Embryonic facial prominence (tissue), 1 donor: ENCODE results near the gene POC1B.

Experiments used
- DNase-seq: peaks from one replicate; pipeline ENCODE4 v3.0.0-alpha.2; 2016; ENCODE audit errors: extremely low spot score

Gene POC1B

DNA sequence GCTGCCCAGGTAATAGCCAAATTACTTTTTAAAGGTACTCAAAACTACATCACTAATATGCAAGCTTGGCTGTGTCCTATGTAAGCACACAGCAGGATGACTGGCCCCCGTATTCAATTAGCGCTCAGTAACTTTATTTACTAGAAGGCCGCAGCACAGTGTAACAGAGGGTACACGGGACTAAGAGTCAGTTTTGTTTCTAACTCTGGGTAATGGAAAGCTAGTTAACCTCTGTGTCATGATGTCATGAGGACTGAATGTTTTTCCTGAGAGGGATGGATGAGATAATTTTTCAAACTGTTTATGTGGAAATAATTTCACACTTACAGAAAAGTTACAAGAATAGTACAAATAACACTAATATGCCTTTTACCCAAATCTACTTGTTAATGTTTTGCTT, 28.4 kb downstream of the POC1B start:
- no peak for DNase-seq

DNA sequence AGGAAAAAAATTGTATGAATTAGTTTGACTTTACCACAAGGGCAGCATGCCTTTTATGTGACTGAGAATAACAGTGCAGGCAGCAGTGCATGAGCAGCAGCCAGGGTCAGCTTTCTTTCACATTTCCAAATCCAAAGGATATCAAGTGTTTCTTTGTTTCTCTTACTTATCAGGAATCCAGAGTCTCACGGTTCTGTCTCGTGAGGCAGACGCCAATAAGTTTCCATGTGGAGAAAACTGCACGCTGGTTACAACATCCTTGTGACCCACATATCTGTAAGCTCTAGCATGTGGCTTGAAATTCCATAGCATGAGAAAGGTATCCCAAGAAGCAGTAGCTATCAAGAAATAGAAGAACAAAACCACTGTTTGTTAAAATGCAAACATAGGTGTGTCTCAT, 28.8 kb downstream of the POC1B start:
- DNase-seq, result no peak

DNA sequence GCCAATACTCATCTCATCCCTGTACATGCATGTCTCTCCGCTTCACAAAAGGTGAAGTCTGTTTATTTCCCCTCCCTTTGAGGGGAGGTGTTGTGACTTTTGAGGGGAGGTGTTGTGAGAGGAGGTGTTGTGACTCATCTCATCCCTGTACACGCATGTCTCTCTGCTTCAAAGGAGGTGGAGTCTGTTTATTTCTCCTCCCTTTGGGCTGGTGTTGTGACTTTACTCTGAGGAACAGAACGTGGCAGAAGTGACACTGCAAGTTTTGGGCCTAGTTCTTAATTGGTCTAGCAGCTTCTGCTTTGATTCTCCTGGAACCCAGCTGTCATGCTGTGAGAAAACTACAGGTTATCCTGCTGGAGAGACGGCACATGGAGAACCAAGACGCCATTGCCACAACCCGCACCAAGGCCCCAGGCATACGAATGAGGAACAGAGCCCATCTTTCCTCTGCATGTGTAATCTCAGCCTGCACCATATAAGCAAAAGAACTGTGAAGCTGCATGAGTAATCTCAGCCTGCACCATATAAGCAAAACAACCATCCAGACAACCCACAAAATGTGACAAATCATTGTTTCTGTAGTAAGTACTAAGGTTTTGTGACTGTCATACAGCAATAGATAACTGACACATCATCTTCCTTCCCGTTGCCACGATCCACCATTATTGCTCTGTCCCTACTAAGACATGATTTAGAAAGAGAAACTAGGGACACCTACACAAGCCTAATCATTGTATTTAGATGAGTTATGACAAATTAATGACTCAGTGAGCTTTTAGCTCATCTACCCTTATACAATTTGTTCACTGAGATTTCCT, 31.2 kb downstream of the POC1B start:
- no peak for DNase-seq

DNA sequence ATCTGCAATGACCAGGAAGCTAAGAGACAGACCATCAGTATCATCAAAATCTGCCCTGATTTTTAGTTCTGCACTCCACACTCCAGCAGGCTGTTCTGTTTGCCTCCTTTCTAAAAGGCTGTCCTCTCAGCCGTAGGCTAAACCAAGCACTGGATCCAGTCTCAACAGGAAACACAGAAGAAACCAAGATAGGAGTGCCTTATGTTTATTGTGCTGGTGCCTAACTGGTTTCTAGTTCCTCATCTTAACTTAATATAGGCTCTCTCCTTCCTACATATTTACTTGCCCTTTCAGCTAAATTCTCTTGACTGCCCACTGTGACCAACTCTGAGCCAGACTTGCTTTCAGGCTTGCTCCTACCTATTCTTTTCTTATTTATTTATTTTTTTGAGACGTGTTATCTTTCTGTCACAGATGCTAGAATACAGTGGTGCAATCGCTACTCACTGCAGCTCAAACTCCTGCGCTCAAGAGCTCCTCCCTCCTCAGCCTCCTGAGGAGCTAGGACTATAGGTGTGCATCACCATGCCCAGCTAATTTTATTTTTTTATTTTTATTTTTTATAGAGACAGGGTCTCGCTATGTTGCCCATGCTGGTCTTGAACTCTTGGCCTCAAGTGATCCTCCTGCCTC, 32.1 kb downstream of the POC1B start:
- DNase-seq, result no peak

DNA sequence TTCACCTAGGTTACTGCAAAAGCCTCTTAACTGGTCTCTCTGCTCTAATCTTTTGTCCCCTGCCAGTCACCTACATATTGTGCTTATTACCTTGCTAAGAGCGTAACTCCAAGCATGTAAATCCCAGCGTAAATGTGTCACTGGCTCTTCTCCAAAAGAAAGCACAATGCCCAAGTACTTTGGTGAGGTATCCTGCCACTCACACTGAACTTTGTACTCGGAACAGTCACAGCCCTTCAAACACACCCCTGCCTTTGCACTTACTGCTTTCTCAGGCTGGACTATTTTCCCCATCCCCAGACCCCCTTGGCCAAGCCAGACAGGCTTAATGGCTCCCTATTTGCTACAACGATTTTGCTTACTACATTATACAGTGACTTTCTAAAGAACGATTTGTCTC, 33.0 kb downstream of the POC1B start:
- DNase-seq, result no peak

DNA sequence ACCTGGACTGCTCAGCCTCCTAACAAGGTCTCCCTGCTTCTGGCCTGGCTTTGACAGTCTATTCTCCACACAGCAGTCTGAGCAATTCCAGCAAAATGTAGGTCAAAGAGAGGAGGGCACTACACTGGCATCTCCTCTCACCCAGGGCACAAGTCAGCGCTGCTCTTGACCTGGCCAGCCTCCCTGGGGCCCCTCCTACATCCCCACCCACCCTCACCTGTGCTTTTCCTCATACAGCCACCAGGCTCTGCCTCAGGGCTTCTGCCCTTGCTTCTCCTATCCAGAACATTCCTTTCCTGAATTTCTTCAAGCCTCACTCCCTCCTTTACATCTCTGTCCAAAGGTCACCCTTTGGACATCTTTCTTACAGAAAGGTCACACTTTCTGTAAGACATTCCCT, 34.9 kb downstream of the POC1B start:
- no peak for DNase-seq

DNA sequence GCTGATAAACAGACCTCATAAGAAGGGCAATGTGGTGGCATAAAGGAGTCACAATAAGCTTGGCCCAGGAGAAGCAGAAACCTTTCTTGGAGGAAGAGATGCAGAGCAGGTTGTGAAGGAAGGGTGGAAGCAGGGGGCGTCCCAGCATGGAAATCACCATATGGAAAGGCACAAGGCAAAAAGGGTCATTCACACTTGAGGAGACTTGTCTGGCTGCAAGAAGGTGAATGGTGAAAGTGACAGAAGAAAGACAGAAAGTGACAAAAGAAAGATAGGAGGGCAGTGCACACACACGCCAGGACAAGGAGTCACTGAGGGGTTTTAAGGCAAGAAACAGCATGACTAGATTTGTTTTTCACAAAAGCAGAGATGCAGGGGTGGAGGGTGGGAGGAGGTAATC, 39.6 kb downstream of the POC1B start:
- DNase-seq, result no peak

DNA sequence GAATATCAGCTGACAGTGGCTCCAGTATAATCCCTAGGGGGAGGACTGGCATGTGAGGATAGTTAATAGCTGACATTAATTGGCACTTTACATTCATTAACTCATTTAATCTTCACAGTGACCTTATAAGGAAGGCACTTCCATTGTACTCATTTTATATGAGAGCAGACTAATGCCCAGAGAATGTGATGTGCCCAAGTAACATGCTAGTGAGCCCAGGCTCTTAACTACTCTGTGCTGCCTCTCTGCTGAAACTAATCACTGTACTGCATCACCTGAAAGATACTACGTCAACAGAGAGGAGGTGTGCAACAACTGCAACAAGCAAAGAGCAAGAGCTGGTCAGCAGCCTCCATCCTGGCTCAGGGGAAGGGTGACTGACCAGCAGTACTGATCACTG, 41.4 kb downstream of the POC1B start:
- DNase-seq, result no peak

DNA sequence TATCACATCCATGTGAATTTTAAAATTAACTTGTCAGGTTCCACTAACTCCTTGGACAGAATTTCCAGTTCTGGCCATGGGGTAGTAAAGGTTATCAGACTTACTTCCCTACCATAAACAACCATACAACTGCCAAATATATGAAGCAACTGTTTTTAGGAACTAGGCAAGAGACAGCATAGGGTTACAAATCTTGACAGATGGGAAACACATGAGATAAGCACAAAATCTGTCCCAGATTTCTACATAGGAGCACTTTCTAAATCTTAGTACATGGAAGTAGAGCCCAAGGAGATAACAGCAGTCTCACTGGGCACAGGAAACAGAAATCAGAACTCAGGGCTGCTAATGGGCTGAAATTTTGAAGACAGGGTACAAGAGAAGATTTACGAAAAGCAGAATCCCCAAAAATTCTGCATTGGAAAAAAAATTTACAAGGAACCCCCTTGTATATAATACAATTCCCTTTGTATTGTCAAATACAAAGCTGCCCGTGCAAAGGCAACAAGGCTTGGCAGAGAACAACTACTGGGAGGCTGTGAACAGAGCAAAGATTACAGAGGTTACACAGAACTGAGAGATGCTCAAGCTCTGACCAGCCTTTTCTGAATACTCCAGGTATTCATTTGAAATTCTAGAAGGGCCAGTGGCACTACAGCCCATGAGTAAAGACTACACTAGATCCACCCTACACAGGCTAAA, 44.5 kb downstream of the POC1B start:
- DNase-seq, result no peak

DNA sequence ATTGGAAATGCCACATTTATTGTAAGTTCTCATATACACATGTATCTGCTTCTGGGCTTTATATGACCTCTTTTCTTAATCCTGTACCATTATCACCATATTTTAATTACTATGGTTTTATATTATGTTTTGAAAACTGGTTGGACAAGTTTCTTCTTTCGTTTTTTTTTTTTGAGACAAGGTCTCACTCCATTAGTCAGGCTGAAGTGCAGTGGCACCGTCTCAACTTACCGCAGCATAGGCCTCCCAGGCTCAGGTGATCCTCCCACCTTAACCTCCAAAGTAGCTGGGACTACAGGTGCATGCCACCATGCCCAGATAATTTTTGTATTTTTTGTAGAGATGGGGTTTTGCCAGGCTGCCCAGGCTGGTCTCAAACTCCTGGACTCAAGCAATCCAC, 45.9 kb downstream of the POC1B start:
- no peak for DNase-seq

DNA sequence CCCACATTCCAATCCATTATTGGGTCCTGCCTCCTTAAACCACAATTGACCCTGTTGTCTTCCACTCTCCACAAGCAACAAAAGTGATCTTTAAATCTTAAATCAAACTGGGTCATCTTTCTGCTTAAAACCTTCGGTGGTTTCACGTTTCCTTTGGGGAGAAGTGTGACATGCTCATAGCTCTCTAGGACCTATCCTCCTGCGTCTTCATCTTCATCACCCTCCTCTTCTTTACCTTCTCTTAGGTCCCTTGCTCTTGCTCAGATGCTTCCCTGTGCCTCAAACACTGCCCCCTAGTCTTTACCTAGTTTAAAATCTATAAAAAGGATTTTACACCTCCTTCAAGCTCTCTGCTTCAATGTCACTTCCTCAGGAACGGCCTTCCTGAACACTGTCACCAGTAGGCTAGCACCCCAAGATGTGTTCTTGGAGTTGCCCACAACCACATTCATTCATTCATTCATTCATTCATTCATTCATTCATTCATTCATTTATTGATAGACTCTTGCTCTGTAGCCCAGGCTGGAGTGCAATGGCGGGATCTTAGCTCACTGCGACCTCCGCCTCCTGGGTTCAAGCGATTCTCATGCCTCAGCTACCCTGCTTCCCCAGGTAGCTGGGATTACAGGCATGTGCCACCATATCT, 48.1 kb downstream of the POC1B start:
- no peak for DNase-seq

DNA sequence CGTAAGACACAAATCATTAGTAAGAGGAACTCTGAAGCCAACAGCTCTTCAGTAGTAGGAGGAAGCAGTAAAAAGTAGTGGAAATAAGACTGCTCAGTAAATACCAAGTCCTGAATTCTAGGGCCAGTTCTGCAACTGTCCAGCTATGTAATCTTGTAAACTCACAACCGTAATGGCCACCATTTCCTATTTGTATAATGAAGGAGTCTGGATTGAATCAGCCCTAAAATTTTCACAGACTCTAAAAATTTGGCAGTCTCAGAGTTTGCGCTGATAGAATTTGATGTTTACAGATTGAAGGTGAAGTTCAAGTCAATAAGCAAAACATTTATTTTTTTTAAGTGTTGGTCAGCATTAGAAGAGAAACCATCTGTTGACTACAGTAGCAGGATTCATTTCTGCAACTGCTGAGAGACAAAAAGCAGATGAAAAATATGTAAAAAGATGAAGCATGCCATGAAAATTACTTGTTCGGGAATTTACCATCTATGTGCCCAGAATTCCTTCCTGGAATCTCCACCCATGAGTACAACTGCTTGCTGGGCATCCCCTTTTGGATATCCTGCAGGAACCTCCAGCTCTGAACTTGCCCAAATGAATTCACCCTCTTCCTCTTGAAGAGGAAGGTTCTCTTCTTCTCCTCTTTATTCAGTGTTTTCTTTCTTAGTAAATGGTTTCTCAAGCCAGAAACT, 48.8 kb downstream of the POC1B start:
- DNase-seq, result no peak

DNA sequence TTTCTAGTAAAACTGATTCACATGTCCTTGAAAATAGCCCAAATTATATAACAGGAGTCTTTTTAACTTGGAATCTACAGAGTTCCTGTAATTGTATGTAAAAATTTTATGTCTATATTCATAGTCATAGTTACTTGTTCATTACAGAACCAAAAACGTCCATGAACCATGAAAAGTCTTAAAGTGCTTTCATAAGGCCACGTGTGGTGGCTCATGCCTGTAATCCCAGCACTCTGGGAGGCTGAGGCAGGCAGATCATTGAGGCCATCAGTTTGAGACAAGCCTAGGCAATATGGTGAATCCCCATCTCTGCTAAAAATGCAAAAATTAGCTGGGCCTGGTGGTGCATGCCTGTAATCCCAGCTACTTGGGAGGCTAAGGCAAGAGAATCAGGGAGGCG, 49.6 kb downstream of the POC1B start:
- DNase-seq, result no peak

DNA sequence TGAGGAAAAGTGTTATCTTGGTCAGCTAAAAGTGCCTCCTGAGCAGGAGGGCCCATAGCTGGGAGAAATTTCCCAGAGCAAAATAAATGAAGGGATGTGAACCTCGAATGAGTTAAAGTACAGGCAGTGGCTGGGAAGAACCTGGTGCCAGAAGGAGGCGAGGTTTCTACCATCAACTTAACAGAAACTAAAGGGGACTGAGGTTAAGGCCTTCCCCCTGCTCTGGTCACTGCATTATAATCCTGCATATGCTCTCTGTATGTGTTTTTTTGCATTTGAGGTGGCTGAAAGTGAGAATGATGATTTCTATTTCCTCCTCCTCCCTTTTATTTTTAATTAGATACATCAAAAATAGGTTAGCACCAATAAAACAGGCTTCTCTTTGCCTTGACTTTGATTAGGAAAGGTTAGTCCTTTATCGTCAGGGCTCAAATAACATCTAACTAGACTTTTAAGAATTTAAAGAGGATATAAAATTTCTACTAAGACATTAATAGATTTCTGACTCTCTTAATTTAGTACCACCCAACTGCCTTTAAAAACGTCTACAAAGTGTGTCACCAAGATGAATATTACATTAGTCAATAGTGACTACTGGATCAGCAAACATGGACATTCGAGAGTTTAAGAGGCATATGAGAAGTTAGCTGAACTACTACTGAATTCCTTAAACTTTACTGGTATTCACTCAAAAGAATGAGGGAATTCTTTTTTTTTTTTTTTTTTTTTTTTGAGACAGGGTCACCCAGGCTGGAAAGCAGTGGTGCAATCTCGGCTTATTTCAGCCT, 50.5 kb downstream of the POC1B start:
- no peak for DNase-seq

DNA sequence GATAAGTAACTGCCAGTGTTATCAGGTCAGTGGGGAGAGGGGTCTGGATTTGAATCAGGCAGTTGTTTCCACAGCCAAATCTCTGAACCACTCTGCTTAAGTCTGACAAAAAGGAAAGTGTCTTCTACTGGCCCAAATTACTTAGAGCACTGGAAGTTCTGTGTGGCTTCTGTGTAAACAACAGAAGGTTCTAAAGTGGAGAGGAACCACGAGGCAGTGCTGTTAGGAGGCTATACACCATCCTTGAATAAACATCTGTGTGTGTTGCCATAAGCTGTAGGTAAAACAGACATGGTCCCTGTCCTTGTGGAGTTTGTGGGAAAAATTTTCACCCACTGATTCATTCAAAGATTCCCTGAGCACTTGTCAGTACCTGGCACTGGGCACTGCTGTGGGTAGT, 51.2 kb downstream of the POC1B start:
- no peak for DNase-seq

DNA sequence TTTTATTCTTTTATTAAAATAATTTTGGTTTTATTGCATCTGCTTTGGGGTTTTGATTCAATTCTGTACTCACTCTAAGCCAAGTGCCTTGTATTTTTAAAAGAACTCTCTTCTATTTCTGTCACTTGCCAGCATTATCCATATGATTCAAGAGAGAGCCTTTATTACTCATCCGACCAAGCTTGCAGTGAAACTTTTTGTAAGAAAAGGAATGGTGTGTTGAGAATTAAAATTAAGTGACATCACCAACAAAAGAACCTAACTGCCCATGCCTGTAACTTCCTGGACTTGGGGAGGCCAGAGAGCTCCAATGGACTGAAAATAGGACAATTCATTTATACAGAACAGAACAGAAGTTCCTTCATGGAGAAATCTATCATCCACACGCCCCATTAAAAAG, 53.3 kb downstream of the POC1B start:
- no peak for DNase-seq

DNA sequence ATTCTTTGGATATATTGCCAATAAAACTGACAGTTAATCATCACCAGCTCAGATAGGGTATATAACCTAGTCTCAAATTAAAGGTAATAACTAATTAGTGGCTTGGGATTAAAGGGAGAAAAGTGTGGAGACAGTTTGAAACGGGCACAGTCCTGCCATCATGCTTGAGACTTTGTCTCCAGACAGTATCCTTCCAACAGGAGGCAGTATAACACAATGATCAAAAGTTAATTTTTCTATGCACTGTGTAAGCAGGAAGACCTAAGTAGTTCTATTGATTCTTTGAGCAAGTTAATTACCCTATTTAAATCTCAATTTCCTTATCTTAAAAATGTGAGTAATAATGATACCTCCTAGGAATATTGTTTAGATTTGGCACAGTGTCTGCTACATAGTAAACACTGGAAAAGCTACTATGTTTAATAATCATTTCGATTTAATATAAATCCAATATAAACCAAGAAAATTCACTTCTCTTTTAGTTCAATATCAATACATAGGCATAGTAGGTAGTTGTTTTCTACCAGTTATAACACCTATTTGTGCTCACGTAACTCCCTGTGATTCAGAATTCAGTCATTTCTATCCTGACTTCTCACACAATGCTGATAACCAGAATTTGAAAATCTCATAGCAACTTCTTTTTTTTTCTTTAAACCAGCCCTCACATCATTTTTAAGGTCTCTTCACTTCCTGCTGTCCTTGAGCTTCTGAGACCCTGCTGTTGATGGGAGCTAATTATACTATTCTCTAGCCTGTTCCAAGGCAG, 54.9 kb downstream of the POC1B start:
- DNase-seq, result no peak

DNA sequence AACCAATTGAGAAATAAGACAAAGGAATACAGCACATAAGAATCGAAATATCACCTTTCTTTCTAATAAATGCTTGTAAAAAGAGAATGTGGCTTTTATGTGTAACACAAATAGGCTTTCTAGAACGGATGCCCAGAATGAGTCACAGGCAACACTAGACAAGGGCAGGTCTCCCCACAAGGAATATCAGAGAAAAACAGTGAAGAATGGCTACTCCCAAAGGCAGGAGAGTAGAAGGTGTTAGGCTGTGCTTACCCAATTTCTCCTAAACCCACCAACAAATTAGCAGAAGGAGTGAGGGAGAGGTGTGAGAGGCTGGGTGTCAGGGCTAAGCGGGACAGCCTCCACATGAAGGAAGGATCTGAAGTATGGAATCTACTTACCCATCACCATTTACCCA, 56.5 kb downstream of the POC1B start:
- no peak for DNase-seq

DNA sequence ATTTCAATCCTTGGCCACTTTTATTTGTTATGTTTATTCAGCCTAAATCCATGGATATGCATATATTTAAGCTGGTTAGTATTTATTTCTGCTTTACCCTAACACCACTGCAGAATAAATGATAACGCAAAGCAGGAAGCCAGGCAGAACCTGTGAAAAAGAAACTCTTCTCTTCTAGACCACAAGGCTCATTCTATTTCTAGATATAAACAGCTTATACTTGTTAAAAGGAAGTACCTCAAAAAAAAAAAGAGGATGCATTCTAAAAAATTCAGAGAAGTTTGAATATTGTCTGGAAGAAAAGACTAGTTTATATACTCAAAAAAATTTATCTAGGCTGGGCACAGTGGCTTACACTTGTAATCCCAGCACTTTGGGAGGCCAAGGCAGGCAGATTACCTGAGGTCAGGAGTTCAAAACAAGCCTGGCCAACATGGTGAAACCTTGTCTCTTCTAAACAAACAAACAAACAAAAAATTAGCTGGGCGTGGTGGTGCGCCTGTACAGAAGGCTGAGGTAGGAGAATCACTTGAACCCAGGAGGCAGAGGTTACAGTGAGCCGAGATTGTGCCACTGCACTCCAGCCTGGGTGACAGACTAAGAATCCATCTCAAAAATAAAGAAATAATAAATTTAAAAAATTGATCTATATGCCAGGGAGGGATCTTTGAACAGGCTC, 57.1 kb downstream of the POC1B start:
- no peak for DNase-seq

DNA sequence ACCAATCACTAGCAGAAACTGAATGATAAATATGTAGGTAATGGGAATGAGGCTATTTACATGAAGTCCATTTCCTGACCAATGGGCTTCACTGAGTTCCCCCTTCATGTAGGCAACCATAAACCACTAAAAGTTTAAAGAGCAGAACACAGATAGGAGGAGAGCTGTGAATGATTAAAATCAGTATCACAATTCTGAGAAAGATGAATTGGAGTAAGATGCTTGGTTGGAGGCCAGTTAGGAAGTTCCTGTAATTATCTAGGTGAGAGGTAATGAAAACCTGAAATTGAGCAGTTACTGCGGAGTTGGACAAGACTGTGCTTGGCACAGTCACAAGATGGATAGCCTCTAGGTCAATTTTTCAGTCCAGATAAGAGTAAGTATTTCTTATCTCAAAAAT, 57.8 kb downstream of the POC1B start:
- no peak for DNase-seq
